Measurements from ENCODE around the gene MTFMT.

- no peak for TF ChIP-seq POLR2AphosphoS5 (IDR thresholded peaks at IDR 0.05; ENCODE audit: low read depth)
- no peak for TF ChIP-seq CTCF (IDR thresholded peaks at IDR 0.05; ENCODE audit: insufficient read depth, low read length)
- TF ChIP-seq REST (IDR thresholded peaks at IDR 0.05; ENCODE audit: insufficient replicate concordance, low read depth): no peak
These were observed 13.4 kb upstream of the MTFMT start for GRCh38 chr15:65042776-65043327.

Measured in HL-60 (cell line).